ENCODE results near the gene RGS12.

RGS12 gene

DNA sequence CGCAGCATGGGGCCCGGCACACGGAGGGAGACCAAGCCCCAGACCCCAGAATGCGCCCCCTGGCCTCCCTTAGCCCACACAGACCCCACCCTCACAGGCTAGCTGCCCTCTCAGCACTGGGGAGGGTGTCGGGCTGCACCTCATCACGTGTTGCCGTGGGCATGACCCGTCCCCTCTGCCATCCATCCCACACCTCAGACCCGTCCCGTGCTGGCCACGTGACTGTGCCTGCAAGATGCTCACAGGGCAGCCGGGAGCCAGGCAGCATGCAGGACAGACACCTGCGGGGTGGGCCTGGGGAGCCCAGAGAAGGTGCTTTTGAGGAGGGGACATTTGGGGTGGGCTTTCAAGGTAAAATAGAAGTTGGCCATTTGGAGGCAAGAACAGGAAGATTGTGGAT, 39.0 kb upstream of the RGS12 start:
- peak in 8 of 42 donors; percentile 1 to 29 (median 6) for DNase-seq
- intact Hi-C loops (cut with DNase I): no loop called here

DNA sequence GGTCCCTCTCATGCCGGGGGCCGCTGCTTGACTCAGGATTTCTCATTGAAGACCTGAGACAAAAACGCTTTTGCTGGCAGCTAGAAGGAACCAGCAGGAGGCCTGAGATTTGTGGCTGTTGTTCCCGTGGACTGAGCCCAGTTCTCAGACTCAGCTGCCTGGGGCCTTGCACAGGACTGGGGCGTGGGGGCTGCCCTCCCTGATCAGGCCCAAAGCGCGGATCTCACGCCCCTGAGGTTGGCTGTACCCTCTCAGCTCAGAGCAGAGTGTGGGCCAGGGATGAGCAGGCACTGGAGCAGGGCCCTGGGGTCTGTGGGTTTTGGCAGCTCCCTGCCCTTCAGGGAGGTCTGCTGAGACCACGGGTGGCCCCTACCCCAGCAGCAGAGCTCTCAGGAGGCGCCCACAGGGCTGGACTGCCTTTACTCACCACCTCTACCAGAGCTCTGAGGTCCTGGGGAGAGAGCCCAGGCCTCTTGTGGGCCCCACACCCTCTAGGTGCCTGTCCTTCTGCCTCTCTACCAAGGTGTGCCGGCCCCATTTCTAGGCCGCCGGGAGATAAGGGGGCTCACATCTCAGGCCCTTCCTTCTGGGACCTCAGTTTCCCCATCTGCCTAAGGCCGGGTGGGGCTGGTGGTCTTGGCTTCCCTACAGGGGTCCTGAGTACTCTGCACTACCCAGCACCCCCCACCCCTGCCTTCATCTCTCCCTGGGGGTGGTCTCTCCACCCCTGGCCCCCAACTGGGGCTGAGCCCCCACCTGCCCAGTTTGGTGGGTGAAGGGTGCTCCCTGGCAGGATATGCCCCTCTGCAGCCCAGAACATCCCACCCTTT, 38.3 kb upstream of the RGS12 start:
- intact Hi-C loops (cut with DNase I): no loop called here
- DNase-seq: peak in 13 of 42 donors; percentile 0 to 26 (median 6)

DNA sequence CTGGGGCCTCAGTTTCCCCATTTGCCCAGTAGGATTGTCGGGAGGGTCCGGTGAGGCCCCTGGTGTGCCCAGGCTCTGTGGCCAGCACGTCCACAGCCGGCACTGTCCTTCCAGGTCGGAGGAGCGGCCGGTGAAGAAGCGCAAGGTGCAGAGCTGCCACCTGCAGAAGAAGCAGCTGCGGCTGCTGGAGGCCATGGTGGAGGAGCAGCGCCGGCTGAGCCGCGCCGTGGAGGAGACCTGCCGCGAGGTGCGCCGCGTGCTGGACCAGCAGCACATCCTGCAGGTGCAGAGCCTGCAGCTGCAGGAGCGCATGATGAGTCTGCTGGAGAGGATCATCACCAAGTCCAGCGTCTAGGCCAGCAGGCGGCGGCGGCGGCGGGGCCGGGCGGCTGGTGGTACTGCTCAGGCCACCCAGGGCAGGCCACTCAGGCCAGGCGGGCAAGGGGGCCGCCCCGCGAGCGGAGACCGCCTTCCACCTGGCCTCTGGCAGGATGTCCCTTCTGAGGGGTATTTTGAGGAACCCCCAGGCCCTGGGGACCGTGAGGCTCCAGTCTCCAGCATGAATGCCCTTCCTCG, 37.1 kb upstream of the RGS12 start:
- peak in 11 of 42 donors; percentile 1 to 25 (median 5) for DNase-seq
- intact Hi-C loops (cut with DNase I): no loop called here

DNA sequence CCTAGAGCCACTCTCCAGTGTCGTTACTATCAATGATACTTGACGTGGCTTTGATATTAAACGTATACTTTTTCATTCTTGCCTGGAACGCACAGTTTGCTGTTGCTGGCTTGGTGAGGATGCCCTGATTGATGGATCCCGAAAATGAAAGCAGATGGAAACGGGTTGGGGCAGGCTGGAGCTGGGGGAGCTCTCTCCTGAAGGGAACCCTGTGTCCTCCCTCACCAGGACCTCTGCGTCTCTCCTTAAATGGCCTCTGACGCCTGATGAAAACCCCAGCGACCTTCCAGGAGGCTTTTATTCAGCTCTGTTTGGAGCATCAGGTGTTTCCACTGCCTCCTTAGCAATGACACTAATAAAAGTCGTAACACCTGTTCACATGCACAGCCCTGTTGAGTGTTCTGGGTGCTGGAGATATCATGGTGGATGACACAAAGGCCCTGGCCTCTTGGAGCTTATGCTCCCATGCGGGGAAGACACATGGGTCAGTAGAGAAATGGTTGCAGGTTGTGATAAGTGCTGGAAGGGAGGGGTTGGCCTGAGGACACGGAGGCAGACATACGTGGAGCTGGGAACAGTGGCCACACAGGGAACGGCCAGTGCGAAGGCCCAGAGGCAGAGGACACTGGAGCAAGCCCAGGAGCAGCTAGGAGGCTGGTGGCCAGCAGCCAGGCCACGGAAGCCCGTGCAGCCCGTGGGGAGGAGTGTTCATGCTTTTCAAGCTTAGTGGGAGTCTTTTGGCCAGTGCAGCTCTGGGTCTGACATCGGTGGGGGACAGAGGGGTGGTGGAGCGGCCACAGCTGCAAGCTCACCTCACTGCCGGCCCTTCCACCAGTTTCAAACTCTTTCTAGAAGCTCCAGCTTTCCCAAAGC, 36.4 kb upstream of the RGS12 start:
- peak in 16 of 42 donors; percentile 1 to 26 (median 6) for DNase-seq
- intact Hi-C loops (cut with DNase I): no loop called here

GRCh38 chr4:3257103-3257555, 35.7 kb upstream of the RGS12 start:
- intact Hi-C loops (cut with DNase I): no loop called here
- DNase-seq: peak in 16 of 42 donors; percentile 2 to 44 (median 16)

DNA sequence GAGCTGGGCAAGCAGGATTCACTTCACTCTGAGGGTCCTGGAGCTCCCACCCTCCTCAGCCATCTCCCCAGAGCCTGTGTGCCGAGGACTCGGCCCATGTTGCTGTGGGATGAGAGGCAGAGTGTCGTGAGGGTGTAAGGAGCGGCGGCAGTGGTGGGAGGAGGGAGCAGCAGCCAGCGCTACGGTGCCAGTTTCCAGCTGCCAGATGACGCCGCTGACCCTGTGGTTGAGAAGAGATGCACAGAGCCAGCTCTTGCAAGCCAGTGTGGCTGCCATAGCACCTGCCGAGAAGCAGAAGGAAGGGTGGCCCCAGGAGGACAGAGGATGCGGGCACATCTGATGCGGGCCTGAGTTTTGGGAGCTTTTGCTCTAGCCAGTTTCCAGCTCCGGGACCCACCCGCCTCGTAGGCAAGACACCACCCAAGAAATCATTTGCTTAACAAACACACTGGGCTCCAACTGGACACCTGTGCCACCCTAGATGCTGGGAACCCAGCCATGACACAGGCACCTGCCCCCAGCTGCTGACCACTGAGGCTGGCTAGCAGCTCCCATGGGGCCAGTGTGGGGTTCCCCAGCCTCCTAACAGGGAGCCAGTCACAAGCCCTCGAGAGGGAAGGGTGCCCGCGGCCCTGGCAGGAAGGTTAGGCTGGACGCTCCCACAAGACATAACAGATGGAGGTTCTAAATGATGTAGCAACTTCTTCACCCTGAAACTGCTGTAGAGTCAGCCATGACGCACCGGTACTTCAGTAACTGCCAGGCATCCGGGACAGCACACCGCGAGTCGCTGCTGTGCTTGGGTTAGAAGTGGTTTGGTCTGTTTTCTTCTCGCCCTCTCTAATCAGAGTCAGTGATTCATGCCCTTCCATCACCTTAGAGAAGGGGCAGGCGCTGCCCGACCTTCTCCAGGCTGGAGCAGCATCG, 35.0 kb upstream of the RGS12 start:
- intact Hi-C loops (cut with DNase I): no loop called here

DNA sequence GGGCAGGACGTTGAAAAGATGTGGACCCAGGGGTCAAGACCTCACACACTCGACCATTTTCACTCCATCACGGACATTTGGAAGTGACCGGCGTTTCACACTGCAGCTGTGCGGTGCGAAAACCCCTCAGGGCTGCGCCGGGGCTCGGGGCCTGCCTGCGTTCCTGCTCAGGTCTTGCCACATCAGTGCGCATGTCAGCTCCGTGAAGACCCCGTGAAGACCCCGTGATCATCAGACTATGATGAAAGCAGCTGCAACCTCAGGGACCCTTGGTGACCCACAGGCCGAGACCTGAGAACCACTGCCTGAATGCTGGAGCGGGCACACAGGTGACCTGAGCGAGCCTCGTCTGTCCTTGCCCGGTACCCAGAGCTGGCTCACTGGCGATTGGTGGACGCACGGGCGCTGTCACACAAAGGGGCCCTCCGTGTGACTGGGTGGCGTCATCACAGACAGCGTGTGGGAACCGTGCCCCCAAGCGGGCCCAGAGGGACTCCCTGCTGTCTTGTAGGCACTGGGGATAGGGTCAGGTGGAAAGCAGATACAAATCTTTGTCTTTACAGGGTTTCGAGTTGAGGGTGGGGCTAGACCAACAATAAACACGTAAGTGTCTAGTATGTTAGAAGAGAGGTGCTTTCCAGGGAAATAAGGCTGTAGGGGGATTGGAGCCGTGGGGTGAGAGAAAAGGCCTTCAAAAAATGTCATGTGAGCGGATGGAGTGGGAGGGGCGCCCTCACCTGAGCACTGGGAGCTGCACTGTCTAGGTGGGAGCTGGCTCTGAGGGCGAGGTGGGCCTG, 31.2 kb upstream of the RGS12 start:
- DNase-seq: peak in 13 of 42 donors; percentile 2 to 34 (median 9)
- intact Hi-C loops (cut with DNase I): no loop called here

More for the DNA sequence above, 35.0 kb upstream of the RGS12 start:
- peak in 17 of 42 donors; percentile 3 to 41 (median 15) for DNase-seq

- peak in 16 of 42 donors; percentile 1 to 35 (median 8) for DNase-seq
- intact Hi-C loops (cut with DNase I): no loop called here
Measured at GRCh38 chr4:3262208-3263052, 30.4 kb upstream of the RGS12 start.

- peak in 15 of 42 donors; percentile 1 to 28 (median 7) for DNase-seq
- intact Hi-C loops (cut with DNase I): no loop called here
Measured at GRCh38 chr4:3263053-3263875, 29.6 kb upstream of the RGS12 start.

- intact Hi-C loops (cut with DNase I): no loop called here
- peak in 4 of 42 donors; percentile 1 to 21 (median 6) for DNase-seq
Measured at GRCh38 chr4:3263876-3264193, 29.0 kb upstream of the RGS12 start.

DNA sequence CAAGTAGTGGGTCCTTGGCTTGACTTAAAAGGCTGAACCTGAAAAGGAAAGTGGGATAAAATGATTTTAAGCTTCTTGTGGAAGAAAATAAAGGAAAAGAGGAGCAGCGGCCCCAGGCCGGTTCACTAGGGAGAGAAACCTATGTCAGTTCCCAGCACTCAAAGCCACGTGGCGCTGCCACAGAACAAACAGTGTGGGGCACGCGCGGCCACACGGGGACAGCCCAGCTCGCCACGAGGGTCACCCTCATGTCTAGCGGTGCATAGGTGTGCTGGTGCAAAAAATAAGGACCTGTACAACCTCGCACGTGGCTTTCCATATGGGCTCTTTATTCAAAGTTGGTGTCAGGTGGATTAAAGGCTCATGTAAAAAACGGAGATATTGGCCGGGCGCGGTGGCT, 26.7 kb upstream of the RGS12 start:
- intact Hi-C loops (cut with DNase I): no loop called here

DNA sequence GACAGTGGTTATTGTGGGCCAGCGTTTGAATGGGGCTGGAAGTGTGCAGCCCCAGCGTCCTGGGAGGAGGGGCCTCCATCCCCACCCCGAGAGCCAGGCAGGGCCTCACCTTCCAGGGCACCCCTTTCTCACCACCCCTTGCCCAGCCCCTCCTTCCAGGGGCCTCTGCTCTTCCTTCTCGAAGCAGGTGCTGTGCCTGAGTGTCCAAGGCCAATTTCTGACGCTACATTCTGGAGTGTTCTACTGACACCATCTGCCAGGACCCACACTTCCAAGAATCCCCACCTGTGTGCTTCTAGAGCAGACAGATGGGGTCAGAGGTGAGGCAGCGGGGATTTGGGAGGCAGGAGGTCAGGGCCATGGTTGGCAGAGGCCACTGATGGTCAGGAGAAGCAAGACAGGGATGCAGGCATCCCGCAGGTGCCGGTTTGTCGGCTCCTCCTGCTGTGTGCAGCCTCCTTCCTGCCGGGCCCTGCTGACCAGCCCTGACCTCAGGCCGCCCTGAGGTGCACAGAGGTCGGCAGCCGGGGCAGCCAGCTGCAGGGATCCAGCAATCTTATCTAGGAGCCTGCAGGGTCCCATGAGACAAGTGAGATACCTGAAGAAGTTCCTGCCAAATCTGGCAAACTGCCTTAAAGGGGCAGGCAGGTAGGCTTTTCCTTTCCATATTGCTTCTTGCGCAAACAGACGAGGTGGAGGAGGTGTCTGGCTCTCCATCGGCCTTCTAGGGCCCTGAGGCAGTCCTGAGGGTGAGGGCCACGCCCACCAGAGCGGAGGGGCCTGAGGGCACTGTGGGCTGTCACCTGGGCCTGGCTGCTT, 25.0 kb upstream of the RGS12 start:
- DNase-seq: peak in 11 of 42 donors; percentile 2 to 40 (median 9)
- intact Hi-C loops (cut with DNase I): no loop called here

More for the DNA sequence above, 26.7 kb upstream of the RGS12 start:
- DNase-seq: peak in 9 of 42 donors; percentile 0 to 28 (median 7)

- intact Hi-C loops (cut with DNase I): no loop called here
- DNase-seq: peak in 9 of 42 donors; percentile 2 to 35 (median 6)
Measured at GRCh38 chr4:3268395-3269104, 24.3 kb upstream of the RGS12 start.
